ENCODE data around the gene WNK2.
"Not testable (repeated sequence)": the region's sequence is repeated elsewhere in the genome, so short reads cannot be mapped to it uniquely, and the experiment has no call there.

Gene WNK2

GRCh38 chr9:93319992-93320500 lies 136.1 kb downstream of the WNK2 start:
- Histone ChIP-seq H3K4me3 (ENCODE audit: insufficient read depth, low read depth, low read length, poor library complexity, severe bottlenecking) (no peak overlapping the region), H3K27me3 (replicated peaks; ENCODE audit: control insufficient read depth, insufficient read depth, low read length, poor library complexity, severe bottlenecking) (no peaks in the 10 kb centered on the region), H3K36me3 (ENCODE audit: control insufficient read depth, insufficient read depth, low read length) (no peaks in the 10 kb centered on the region), H3K9me3 (ENCODE audit: control insufficient read depth, low read length) (no peaks in the 10 kb centered on the region), H3K27ac (ENCODE audit: insufficient read depth, low read length, poor library complexity, severe bottlenecking) (no peak overlapping the region), H3K4me1 (ENCODE audit: control insufficient read depth, insufficient read depth, low read length, poor library complexity, severe bottlenecking) (no peaks in the 10 kb centered on the region)
- no peak for DNase-seq

DNA sequence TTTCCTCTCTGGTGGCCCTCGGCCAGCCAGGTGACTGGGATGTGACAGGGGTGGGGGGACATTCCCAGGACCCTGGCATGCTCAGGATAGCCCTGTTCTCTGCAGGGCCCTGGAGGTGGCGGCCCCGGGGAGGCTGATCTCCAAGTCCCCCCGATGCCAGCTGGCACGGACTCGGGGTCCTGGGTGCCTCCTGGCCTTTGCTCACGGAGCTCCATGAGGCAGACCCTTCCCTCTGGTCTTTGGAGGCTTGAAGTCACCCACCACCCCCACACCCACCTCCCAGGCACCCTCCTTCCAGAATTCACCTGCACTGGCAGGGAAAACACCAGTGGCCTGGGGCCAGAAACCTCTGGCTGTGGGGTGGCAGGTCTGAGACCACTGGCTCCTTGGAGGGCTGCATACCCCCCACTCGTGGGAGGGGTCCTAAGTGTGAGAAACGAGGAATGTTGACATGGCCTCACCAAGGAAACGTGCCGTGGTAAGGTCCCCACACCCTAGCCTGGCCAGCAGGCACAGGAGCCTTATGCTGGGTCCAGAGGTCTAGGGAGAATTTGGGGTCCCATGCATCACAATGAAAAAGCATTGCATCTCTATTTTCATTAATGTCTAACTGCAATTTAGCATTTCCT lies 136.8 kb downstream of the WNK2 start:
- no peaks in the 10 kb centered on the region for H3K27me3 ChIP-seq (replicated peaks; ENCODE audit: control insufficient read depth, insufficient read depth, low read length, poor library complexity, severe bottlenecking)
- DNase-seq, result no peak
- no peaks in the 10 kb centered on the region for H3K4me1 ChIP-seq (ENCODE audit: control insufficient read depth, insufficient read depth, low read length, poor library complexity, severe bottlenecking)

GRCh38 chr9:93321220-93321610 lies 137.3 kb downstream of the WNK2 start:
- Histone ChIP-seq H3K4me1 (ENCODE audit: control insufficient read depth, insufficient read depth, low read length, poor library complexity, severe bottlenecking) (no peaks in the 10 kb centered on the region), H3K36me3 (ENCODE audit: control insufficient read depth, insufficient read depth, low read length) (no peaks in the 10 kb centered on the region), H3K27me3 (replicated peaks; ENCODE audit: control insufficient read depth, insufficient read depth, low read length, poor library complexity, severe bottlenecking) (no peaks in the 10 kb centered on the region), H3K9me3 (ENCODE audit: control insufficient read depth, low read length) (no peaks in the 10 kb centered on the region), H3K4me3 (ENCODE audit: insufficient read depth, low read depth, low read length, poor library complexity, severe bottlenecking) (no peak overlapping the region), H3K27ac (ENCODE audit: insufficient read depth, low read length, poor library complexity, severe bottlenecking) (no peak overlapping the region)
- no peak for DNase-seq

More for the DNA sequence above, 136.8 kb downstream of the WNK2 start:
- no peak overlapping the region for H3K4me3 ChIP-seq (ENCODE audit: insufficient read depth, low read depth, low read length, poor library complexity, severe bottlenecking)
- H3K9me3 ChIP-seq (ENCODE audit: control insufficient read depth, low read length), result no peaks in the 10 kb centered on the region
- H3K27ac ChIP-seq (ENCODE audit: insufficient read depth, low read length, poor library complexity, severe bottlenecking), result no peak overlapping the region
- H3K36me3 ChIP-seq (ENCODE audit: control insufficient read depth, insufficient read depth, low read length), result no peaks in the 10 kb centered on the region

DNA sequence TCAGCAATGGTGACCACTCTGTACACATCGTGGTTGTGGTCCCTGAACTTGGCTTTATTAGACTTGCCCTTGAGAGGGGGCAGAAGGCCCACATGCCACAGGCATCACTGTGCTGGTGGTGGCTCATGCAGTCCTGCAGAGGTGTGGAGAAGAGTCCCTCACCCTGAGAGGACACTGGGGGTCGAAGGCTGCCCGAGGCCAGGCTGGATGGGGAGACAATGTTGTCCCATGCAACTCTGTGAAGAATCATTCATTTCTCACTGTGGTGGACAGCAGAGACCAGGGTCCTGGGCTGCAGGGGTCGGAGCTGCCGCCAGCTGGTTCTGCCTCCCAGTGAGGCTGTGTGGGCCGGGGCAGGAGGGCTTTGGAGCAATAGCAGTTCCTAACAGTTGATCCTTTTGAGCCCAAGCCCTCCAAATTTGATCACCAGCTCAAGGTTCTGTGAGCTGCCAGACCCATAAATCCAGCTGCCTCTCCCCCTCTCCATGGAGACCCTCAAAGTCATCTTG lies 139.6 kb downstream of the WNK2 start:
- not testable (repeated sequence) for H3K4me3 ChIP-seq (ENCODE audit: insufficient read depth, low read depth, low read length, poor library complexity, severe bottlenecking); H3K27ac ChIP-seq (ENCODE audit: insufficient read depth, low read length, poor library complexity, severe bottlenecking); H3K27me3 ChIP-seq (replicated peaks; ENCODE audit: control insufficient read depth, insufficient read depth, low read length, poor library complexity, severe bottlenecking); H3K4me1 ChIP-seq (ENCODE audit: control insufficient read depth, insufficient read depth, low read length, poor library complexity, severe bottlenecking); H3K36me3 ChIP-seq (ENCODE audit: control insufficient read depth, insufficient read depth, low read length); H3K9me3 ChIP-seq (ENCODE audit: control insufficient read depth, low read length); DNase-seq

GRCh38 chr9:93324191-93324834 lies 140.4 kb downstream of the WNK2 start:
- no peak overlapping the region for H3K4me3 ChIP-seq (ENCODE audit: insufficient read depth, low read depth, low read length, poor library complexity, severe bottlenecking)
- no peaks in the 10 kb centered on the region for H3K27me3 ChIP-seq (replicated peaks; ENCODE audit: control insufficient read depth, insufficient read depth, low read length, poor library complexity, severe bottlenecking)
- no peak for DNase-seq
- no peaks in the 10 kb centered on the region for H3K36me3 ChIP-seq (ENCODE audit: control insufficient read depth, insufficient read depth, low read length)
- H3K27ac ChIP-seq (ENCODE audit: insufficient read depth, low read length, poor library complexity, severe bottlenecking), result no peak overlapping the region
- no peaks in the 10 kb centered on the region for H3K4me1 ChIP-seq (ENCODE audit: control insufficient read depth, insufficient read depth, low read length, poor library complexity, severe bottlenecking)
- H3K9me3 ChIP-seq (ENCODE audit: control insufficient read depth, low read length), result no peaks in the 10 kb centered on the region

DNA sequence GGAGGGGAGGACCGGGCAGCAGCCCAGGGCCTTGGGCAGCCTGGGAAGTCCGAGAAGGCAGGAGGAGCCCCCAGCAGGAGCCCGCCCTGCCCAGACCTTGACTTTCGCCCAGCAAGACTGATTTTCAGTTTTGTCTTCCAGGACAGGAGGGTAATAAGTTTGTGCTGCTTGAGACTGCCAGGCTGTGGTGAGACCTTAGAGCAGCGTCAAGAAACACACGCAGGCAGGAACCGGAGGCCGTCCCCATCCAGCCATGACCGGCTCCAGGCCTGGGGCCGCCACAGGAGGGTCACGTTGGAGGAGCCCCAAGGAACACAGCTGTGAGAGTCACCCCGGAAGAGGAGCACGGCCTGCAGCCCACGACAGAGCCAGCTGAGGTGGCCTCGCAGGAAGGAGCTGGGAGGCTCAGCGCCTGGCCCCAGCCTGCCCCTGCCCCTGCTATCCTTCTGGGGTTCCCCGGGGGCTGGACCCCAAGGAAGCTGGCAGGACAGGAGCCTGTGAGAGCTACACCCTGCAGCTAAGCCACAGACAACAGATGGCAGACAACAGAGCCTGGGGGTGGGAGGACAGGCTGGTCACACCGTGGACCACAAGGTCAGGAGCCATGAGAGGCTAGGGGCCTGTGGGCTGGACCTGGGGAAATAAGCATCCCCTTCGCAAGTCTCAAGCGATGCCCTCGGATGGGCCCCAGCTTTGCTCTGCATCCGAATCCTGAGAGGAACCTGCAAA lies 141.5 kb downstream of the WNK2 start:
- H3K4me1 ChIP-seq (ENCODE audit: control insufficient read depth, insufficient read depth, low read length, poor library complexity, severe bottlenecking), result no peaks in the 10 kb centered on the region
- no peak overlapping the region for H3K4me3 ChIP-seq (ENCODE audit: insufficient read depth, low read depth, low read length, poor library complexity, severe bottlenecking)
- H3K27me3 ChIP-seq (replicated peaks; ENCODE audit: control insufficient read depth, insufficient read depth, low read length, poor library complexity, severe bottlenecking), result no peaks in the 10 kb centered on the region
- no peaks in the 10 kb centered on the region for H3K36me3 ChIP-seq (ENCODE audit: control insufficient read depth, insufficient read depth, low read length)
- no peak for DNase-seq
- no peak overlapping the region for H3K27ac ChIP-seq (ENCODE audit: insufficient read depth, low read length, poor library complexity, severe bottlenecking)
- H3K9me3 ChIP-seq (ENCODE audit: control insufficient read depth, low read length), result no peaks in the 10 kb centered on the region

- DNase-seq, result no peak
- no peaks in the 10 kb centered on the region for H3K36me3 ChIP-seq (ENCODE audit: control insufficient read depth, insufficient read depth, low read length)
Measured at GRCh38 chr9:93326056-93326455, 142.1 kb downstream of the WNK2 start.

DNA sequence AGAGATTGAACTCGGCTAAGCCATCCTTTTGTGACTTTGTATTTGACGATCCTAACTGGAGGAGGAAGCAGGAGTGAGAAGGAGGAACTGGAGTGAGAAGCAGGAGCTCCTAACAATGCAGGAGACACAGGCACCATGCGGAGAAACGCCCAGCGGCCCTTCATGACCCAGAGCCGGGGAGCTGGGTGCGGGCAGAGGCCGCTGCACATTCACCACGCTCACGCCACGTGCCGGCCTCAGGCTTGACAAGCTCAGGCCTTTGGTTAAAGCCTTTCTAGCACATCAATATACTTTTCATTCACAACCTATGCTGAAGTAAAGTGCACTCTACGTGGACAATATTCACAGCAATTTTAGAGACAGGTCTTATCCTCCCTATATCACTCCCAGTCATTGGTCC lies 142.7 kb downstream of the WNK2 start:
- H3K4me3 ChIP-seq (ENCODE audit: insufficient read depth, low read depth, low read length, poor library complexity, severe bottlenecking), result no peak overlapping the region
- no peak overlapping the region for H3K27ac ChIP-seq (ENCODE audit: insufficient read depth, low read length, poor library complexity, severe bottlenecking)
- no peaks in the 10 kb centered on the region for H3K27me3 ChIP-seq (replicated peaks; ENCODE audit: control insufficient read depth, insufficient read depth, low read length, poor library complexity, severe bottlenecking)
- H3K36me3 ChIP-seq (ENCODE audit: control insufficient read depth, insufficient read depth, low read length), result no peaks in the 10 kb centered on the region
- H3K4me1 ChIP-seq (ENCODE audit: control insufficient read depth, insufficient read depth, low read length, poor library complexity, severe bottlenecking), result no peaks in the 10 kb centered on the region
- no peaks in the 10 kb centered on the region for H3K9me3 ChIP-seq (ENCODE audit: control insufficient read depth, low read length)
- no peak for DNase-seq

More at GRCh38 chr9:93326056-93326455, 142.1 kb downstream of the WNK2 start:
- Histone ChIP-seq H3K4me3 (ENCODE audit: insufficient read depth, low read depth, low read length, poor library complexity, severe bottlenecking) (no peak overlapping the region), H3K4me1 (ENCODE audit: control insufficient read depth, insufficient read depth, low read length, poor library complexity, severe bottlenecking) (no peaks in the 10 kb centered on the region), H3K27ac (ENCODE audit: insufficient read depth, low read length, poor library complexity, severe bottlenecking) (no peak overlapping the region), H3K9me3 (ENCODE audit: control insufficient read depth, low read length) (no peaks in the 10 kb centered on the region), H3K27me3 (replicated peaks; ENCODE audit: control insufficient read depth, insufficient read depth, low read length, poor library complexity, severe bottlenecking) (no peaks in the 10 kb centered on the region)

- Histone ChIP-seq H3K27ac (ENCODE audit: insufficient read depth, low read length, poor library complexity, severe bottlenecking) (no peak overlapping the region), H3K9me3 (ENCODE audit: control insufficient read depth, low read length) (no peaks in the 10 kb centered on the region), H3K36me3 (ENCODE audit: control insufficient read depth, insufficient read depth, low read length) (no peaks in the 10 kb centered on the region), H3K4me1 (ENCODE audit: control insufficient read depth, insufficient read depth, low read length, poor library complexity, severe bottlenecking) (no peaks in the 10 kb centered on the region), H3K27me3 (replicated peaks; ENCODE audit: control insufficient read depth, insufficient read depth, low read length, poor library complexity, severe bottlenecking) (no peaks in the 10 kb centered on the region), H3K4me3 (ENCODE audit: insufficient read depth, low read depth, low read length, poor library complexity, severe bottlenecking) (no peak overlapping the region)
- DNase-seq, result no peak
Measured at GRCh38 chr9:93329629-93330280, 145.8 kb downstream of the WNK2 start.

All from effector memory CD4-positive, alpha-beta T cell (primary cell).